Measurements from ENCODE around the gene PRB4. TPM values are rescaled to one million over a fixed set of nuclear protein-coding genes. Genes with fewer than 3 reads are reported as not detected.

PRB4 gene
- total RNA-seq, 1 experiment from 2014 or later, result not detected

GRCh38 chr12:11324426-11324825 lies 14.2 kb upstream of the PRB4 start:
- Histone ChIP-seq H3K36me3 (ENCODE audit: control insufficient read depth in 1 of 2, insufficient read depth in 2 of 2, low read length in 2 of 2) (no peaks in the 10 kb centered on the region), H3K27me3 (ENCODE audit: insufficient read depth, low read length) (peaks cover 21% of the 10 kb centered on the region), H4K20me1 (ENCODE audit: insufficient read depth) (no peaks in the 10 kb centered on the region), H3K79me2 (ENCODE audit: insufficient read depth, low read length) (no peaks in the 10 kb centered on the region), H3K4me2 (ENCODE audit: low read length) (no peak overlapping the region), H3K27ac (ENCODE audit: low read depth, low read length) (no peak overlapping the region), H3K9ac (ENCODE audit: low read length) (no peak overlapping the region), H3K4me3 (replicated peaks in 1 of 2; ENCODE audit: low read depth in 1 of 2, low read length in 2 of 2) (no peak overlapping the region), H3K4me1 (ENCODE audit: control insufficient read depth in 1 of 2, insufficient read depth in 2 of 2, low read length in 2 of 2) (no peaks in the 10 kb centered on the region), H3K9me3 (ENCODE audit: control insufficient read depth in 1 of 2, insufficient read depth in 1 of 2, low read depth in 1 of 2, low read length in 2 of 2) (no peaks in the 10 kb centered on the region), H3K9me2 (ENCODE audit: insufficient read depth) (no peaks in the 10 kb centered on the region), H2AFZ (ENCODE audit: low read depth, low read length, poor library complexity, severe bottlenecking) (no peak overlapping the region)
- ChIA-PET RAD21 (ENCODE audit: low non-redundant PET in 1 of 2, low total read pairs in 2 of 2, uncharacterized antibody in 2 of 2, unreplicated experiment in 2 of 2) (no interaction called here), POLR2A (no interaction called here), CTCF (no interaction called here)
- intact Hi-C loops (cut with micrococcal nuclease), result no loop called here
- no peak for DNase-seq (ENCODE audit: low read depth, low spot score)
- TF ChIP-seq EZH2 (IDR thresholded peaks at IDR 0.05), result no peak
- no TSS peak for BruUV-seq (replicated peaks)
- ATAC-seq, result no peak

GRCh38 chr12:11321980-11322379 lies 11.7 kb upstream of the PRB4 start:
- Histone ChIP-seq H3K27me3 (ENCODE audit: insufficient read depth, low read length) (peaks cover 8% of the 10 kb centered on the region), H3K9ac (ENCODE audit: low read length) (no peak overlapping the region), H3K27ac (ENCODE audit: low read depth, low read length) (no peak overlapping the region), H3K79me2 (ENCODE audit: insufficient read depth, low read length) (no peaks in the 10 kb centered on the region), H3K9me2 (ENCODE audit: insufficient read depth) (no peaks in the 10 kb centered on the region), H3K4me2 (ENCODE audit: low read length) (no peak overlapping the region), H3K4me1 (ENCODE audit: control insufficient read depth in 1 of 2, insufficient read depth in 2 of 2, low read length in 2 of 2) (no peaks in the 10 kb centered on the region), H3K36me3 (ENCODE audit: control insufficient read depth in 1 of 2, insufficient read depth in 2 of 2, low read length in 2 of 2) (no peaks in the 10 kb centered on the region), H4K20me1 (ENCODE audit: insufficient read depth) (no peaks in the 10 kb centered on the region), H2AFZ (ENCODE audit: low read depth, low read length, poor library complexity, severe bottlenecking) (no peak overlapping the region), H3K4me3 (replicated peaks in 1 of 2; ENCODE audit: low read depth in 1 of 2, low read length in 2 of 2) (no peak overlapping the region), H3K9me3 (ENCODE audit: control insufficient read depth in 1 of 2, insufficient read depth in 1 of 2, low read depth in 1 of 2, low read length in 2 of 2) (no peaks in the 10 kb centered on the region)
- ATAC-seq (no peak), DNase-seq (ENCODE audit: low read depth, low spot score) (no peak)
- CTCF ChIA-PET, result no interaction called here
- TF ChIP-seq ATF3 (IDR thresholded peaks at IDR 0.05) (no peak), MAX (IDR thresholded peaks at IDR 0.05) (no peak), CTCF (IDR thresholded peaks at IDR 0.05 in 2 of 3, conservative IDR thresholded peaks at IDR 0.05 in 1 of 3; ENCODE audit: borderline replicate concordance in 1 of 3, insufficient read depth in 1 of 3, low read depth in 2 of 3, low read length in 2 of 3) (no peak), YY1 (IDR thresholded peaks at IDR 0.05; ENCODE audit: extremely low read depth, insufficient replicate concordance, low read depth, low read length) (no peak), SP1 (IDR thresholded peaks at IDR 0.05; ENCODE audit: low read depth) (no peak), ZBTB33 (IDR thresholded peaks at IDR 0.05; ENCODE audit: extremely low read depth, insufficient replicate concordance, low read length) (no peak), FOSL1 (IDR thresholded peaks at IDR 0.05; ENCODE audit: low read depth) (no peak), POLR2A (IDR thresholded peaks at IDR 0.05; ENCODE audit: borderline replicate concordance, extremely low read depth, insufficient read depth, insufficient read length) (no peak), CBX3 (IDR thresholded peaks at IDR 0.05; ENCODE audit: low read depth) (no peak), SIN3A (IDR thresholded peaks at IDR 0.05; ENCODE audit: low read depth) (no peak), EGR1 (IDR thresholded peaks at IDR 0.05; ENCODE audit: low read depth) (no peak), TCF7L2 (IDR thresholded peaks at IDR 0.05; ENCODE audit: borderline replicate concordance, extremely low read depth, insufficient read depth, insufficient read length) (no peak)
- POLR2A ChIA-PET, result no interaction called here
- no TSS peak for BruUV-seq (replicated peaks)
- intact Hi-C loops (cut with micrococcal nuclease), result no loop called here
- RAD21 ChIA-PET (ENCODE audit: low non-redundant PET in 1 of 2, low total read pairs in 2 of 2, uncharacterized antibody in 2 of 2, unreplicated experiment in 2 of 2), result no interaction called here

All from HCT116 (cell line).